MM.1S (cell line): ENCODE data around the gene PTPRE.

Experiments
- EZH2 ChIP-seq: fragments of 300-600 bp; sonication (generic); optimal IDR thresholded peaks from 2 replicates; pipeline ENCODE3; 2017; ENCODE audit warnings: low read depth, mild to moderate bottlenecking, antibody characterized with exemption, low read length, mixed read lengths
- EZH2phosphoT487 ChIP-seq: fragments of 300-600 bp; sonication (generic); IDR thresholded peaks from 2 replicates; pipeline ENCODE4 v1.6.1; 2018; ENCODE audit warnings: antibody characterized with exemption, low read length
- TF ChIP-seq, protein P1 (sequence below): fragments of 300-600 bp; sonication (generic); IDR thresholded peaks from 2 replicates; pipeline ENCODE4 v1.5.1; 2016; ENCODE audit warnings: antibody characterized with exemption, low read length, mixed read lengths

DNA sequence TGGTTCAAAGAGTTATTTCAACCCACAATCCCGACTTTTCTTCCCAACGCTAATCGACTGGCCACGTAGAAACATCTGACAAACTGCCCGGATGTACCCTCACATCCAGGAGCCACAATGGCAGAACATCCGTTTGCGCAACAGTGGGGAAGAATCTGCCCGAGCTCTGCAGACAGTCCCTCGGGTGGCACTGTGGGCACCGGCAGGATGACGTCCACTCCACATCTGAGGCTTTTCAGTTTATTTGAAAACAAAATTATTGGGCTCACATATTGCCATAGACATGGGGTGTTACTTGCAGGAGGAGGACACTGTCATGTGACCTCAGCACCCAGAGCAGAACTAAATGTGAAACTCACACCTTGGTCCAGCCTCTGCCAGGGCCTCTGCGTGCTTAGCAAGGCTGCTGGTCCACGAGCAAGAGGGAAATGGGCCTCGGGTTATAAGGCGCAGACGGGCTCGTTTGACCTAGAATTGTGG, 135.3 kb downstream of the PTPRE start:
- TF ChIP-seq, protein P1, sequence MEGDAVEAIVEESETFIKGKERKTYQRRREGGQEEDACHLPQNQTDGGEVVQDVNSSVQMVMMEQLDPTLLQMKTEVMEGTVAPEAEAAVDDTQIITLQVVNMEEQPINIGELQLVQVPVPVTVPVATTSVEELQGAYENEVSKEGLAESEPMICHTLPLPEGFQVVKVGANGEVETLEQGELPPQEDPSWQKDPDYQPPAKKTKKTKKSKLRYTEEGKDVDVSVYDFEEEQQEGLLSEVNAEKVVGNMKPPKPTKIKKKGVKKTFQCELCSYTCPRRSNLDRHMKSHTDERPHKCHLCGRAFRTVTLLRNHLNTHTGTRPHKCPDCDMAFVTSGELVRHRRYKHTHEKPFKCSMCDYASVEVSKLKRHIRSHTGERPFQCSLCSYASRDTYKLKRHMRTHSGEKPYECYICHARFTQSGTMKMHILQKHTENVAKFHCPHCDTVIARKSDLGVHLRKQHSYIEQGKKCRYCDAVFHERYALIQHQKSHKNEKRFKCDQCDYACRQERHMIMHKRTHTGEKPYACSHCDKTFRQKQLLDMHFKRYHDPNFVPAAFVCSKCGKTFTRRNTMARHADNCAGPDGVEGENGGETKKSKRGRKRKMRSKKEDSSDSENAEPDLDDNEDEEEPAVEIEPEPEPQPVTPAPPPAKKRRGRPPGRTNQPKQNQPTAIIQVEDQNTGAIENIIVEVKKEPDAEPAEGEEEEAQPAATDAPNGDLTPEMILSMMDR = no peak
- no peak for TF ChIP-seq EZH2
- no peak for TF ChIP-seq EZH2phosphoT487
